IMR-90 (cell line): ENCODE measurements around the gene SCAF1. TPM values are rescaled to one million over a fixed set of nuclear protein-coding genes. Genes with fewer than 3 reads are reported as not detected.
A peak's percentile ranks its signal among the peaks of the same experiment; 100 is the strongest.

ENCODE experiments used
- ATAC-seq: fragments of 200-7000 bp; cut with Tn5 transposase; 2 replicates; pipeline ENCODE4 v1.9.1; 2020; ENCODE audit warnings: low read depth, mild to moderate bottlenecking, moderate library complexity
- BruUV-seq: library from RNA; stranded (reverse); fragments of 400-500 nt; replicated peaks from 2 replicates; lab custom pipeline; 2021; lab: Mats Ljungman, UMichigan
- CTCF ChIA-PET: fragments of 300-600 bp; formaldehyde crosslinking; extraction: SDS; loops from one replicate; lab custom pipeline; 2021; ENCODE audit warnings: antibody characterized with exemption; lab: Yijun Ruan, JAX
- POLR2A ChIA-PET: fragments of 300-600 bp; sonication (Branson Sonifier 250); formaldehyde crosslinking; loops from one replicate; lab custom pipeline; 2022; ENCODE audit warnings: antibody characterized with exemption; ENCODE audit not compliant: unreplicated experiment; lab: Charles Lee
- DNase-seq: peaks from one replicate; pipeline ENCODE4 v3.0.0; 2013
- H2AFZ ChIP-seq: replicated peaks from 2 replicates; pipeline ENCODE3; 2013; ENCODE audit warnings: low read length, mild to moderate bottlenecking; ENCODE audit not compliant: poor library complexity
- H2AK5ac ChIP-seq: 2 replicates; pipeline ENCODE4 v1.6.1; 2013; ENCODE audit warnings: low read depth, low read length, inconsistent platforms
- H2AK9ac ChIP-seq: replicated peaks from 2 replicates; pipeline ENCODE3; 2013; ENCODE audit warnings: mild to moderate bottlenecking, low read depth, low read length, moderate library complexity; ENCODE audit not compliant: poor library complexity
- H2BK120ac ChIP-seq: 2 replicates; pipeline ENCODE4 v1.6.1; 2013; ENCODE audit warnings: low read depth, low read length, inconsistent platforms
- H2BK15ac ChIP-seq: 3 replicates; pipeline ENCODE4 v1.6.1; 2013; ENCODE audit warnings: low read depth, low read length, inconsistent platforms
- H2BK20ac ChIP-seq: 2 replicates; pipeline ENCODE4 v1.6.1; 2013; ENCODE audit warnings: low read depth, mild to moderate bottlenecking, inconsistent platforms, low read length, moderate library complexity
- H2BK5ac ChIP-seq: 2 replicates; pipeline ENCODE4 v1.6.1; 2013; ENCODE audit warnings: mild to moderate bottlenecking, low read depth, low read length, inconsistent platforms; ENCODE audit not compliant: poor library complexity, severe bottlenecking
- H3K14ac ChIP-seq: replicated peaks from 2 replicates; pipeline ENCODE4 v1.6.1; 2013; ENCODE audit warnings: low read depth, low read length, inconsistent platforms
- H3K18ac ChIP-seq: 2 replicates; pipeline ENCODE4 v1.6.1; 2013; ENCODE audit warnings: low read depth, low read length, control low read depth
- H3K23ac ChIP-seq: 2 replicates; pipeline ENCODE4 v1.6.1; 2013; ENCODE audit warnings: low read depth, low read length, inconsistent platforms
- H3K27ac ChIP-seq: 2 replicates; pipeline ENCODE4 v1.5.1; 2013; ENCODE audit warnings: mild to moderate bottlenecking, control low read depth, low read length; ENCODE audit not compliant: insufficient read depth
- H3K27me3 ChIP-seq: 2 replicates; pipeline ENCODE4 v1.6.1; 2013; ENCODE audit warnings: low read length; ENCODE audit not compliant: control insufficient read depth, insufficient read depth
- H3K36me3 ChIP-seq: 2 replicates; pipeline ENCODE4 v1.6.1; 2013; ENCODE audit warnings: low read length, mixed read lengths; ENCODE audit not compliant: control insufficient read depth, insufficient read depth
- H3K4ac ChIP-seq: 2 replicates; pipeline ENCODE4 v1.6.1; 2013; ENCODE audit warnings: low read depth, low read length, inconsistent platforms
- H3K4me1 ChIP-seq: 2 replicates; pipeline ENCODE4 v1.6.1; 2013; ENCODE audit warnings: low read length, mixed read lengths; ENCODE audit not compliant: control insufficient read depth, insufficient read depth
- H3K4me2 ChIP-seq: 2 replicates; pipeline ENCODE4 v1.6.1; 2013; ENCODE audit warnings: low read depth, mild to moderate bottlenecking, control low read depth, low read length, moderate library complexity
- H3K4me3 ChIP-seq: 2 replicates; pipeline ENCODE4 v1.5.1; 2013; ENCODE audit warnings: low read depth, mild to moderate bottlenecking, control low read depth, low read length, moderate library complexity; ENCODE audit not compliant: insufficient read depth
- H3K56ac ChIP-seq: 2 replicates; pipeline ENCODE4 v1.6.1; 2013; ENCODE audit warnings: low read length, inconsistent platforms; ENCODE audit not compliant: insufficient read depth; ENCODE audit errors: extremely low read depth
- H3K79me1 ChIP-seq, 2 experiments: 2 replicates each; pipeline ENCODE4 v1.6.1; 2013; ENCODE audit warnings: low read length in 2 of 2, inconsistent platforms in 1 of 2, low read depth in 1 of 2
- H3K9ac ChIP-seq: 2 replicates; pipeline ENCODE4 v1.6.1; 2013; ENCODE audit warnings: low read depth, low read length, control low read depth
- H3K9me1 ChIP-seq: 2 replicates; pipeline ENCODE4 v1.6.1; 2013; ENCODE audit warnings: low read length, inconsistent platforms; ENCODE audit not compliant: insufficient read depth
- H3K9me3 ChIP-seq: 2 replicates; pipeline ENCODE4 v1.6.1; 2013; ENCODE audit warnings: low read length; ENCODE audit not compliant: control insufficient read depth, insufficient read depth
- H4K20me1 ChIP-seq: 2 replicates; pipeline ENCODE4 v1.6.1; 2013; ENCODE audit warnings: low read length, inconsistent platforms; ENCODE audit not compliant: insufficient read depth
- H4K5ac ChIP-seq: 2 replicates; pipeline ENCODE4 v1.6.1; 2013; ENCODE audit warnings: mild to moderate bottlenecking, low read depth, low read length, control low read depth
- H4K8ac ChIP-seq, 2 experiments: 2 replicates each; pipeline ENCODE4 v1.6.1; 2013; ENCODE audit warnings: low read depth in 2 of 2, low read length in 2 of 2, control low read depth in 1 of 2, inconsistent platforms in 1 of 2
- H4K91ac ChIP-seq: 2 replicates; pipeline ENCODE4 v1.6.1; 2013; ENCODE audit warnings: low read depth, low read length, inconsistent platforms; ENCODE audit not compliant: insufficient read depth
- BHLHE40 ChIP-seq: fragments of 150-350 bp; IDR thresholded peaks from 2 replicates; pipeline ENCODE4 v1.6.1; 2016; ENCODE audit warnings: mild to moderate bottlenecking, low read depth, low read length
- CEBPB ChIP-seq: IDR thresholded peaks from 2 replicates; pipeline ENCODE4 v1.6.1; 2012; ENCODE audit warnings: low read depth, low read length, improper control_type of control experiment
- CHD1 ChIP-seq: IDR thresholded peaks from 2 replicates; pipeline ENCODE4 v1.6.1; 2012; ENCODE audit warnings: low read depth, low read length, improper control_type of control experiment
- CTCF ChIP-seq: conservative IDR thresholded peaks from 2 replicates; pipeline ENCODE4 v1.5.1; 2012; ENCODE audit warnings: mild to moderate bottlenecking, low read depth, low read length, improper control_type of control experiment
- ELK1 ChIP-seq: fragments of 150-350 bp; IDR thresholded peaks from 2 replicates; pipeline ENCODE4 v1.6.1; 2016; ENCODE audit warnings: low read depth, mild to moderate bottlenecking, low read length, moderate library complexity, borderline replicate concordance
- FOS ChIP-seq: fragments of 150-350 bp; IDR thresholded peaks from 2 replicates; pipeline ENCODE4 v1.6.1; 2016; ENCODE audit warnings: low read depth, low read length
- MAFK ChIP-seq: IDR thresholded peaks from 2 replicates; pipeline ENCODE4 v1.6.1; 2012; ENCODE audit warnings: low read depth, low read length, improper control_type of control experiment
- MAZ ChIP-seq: IDR thresholded peaks from 2 replicates; pipeline ENCODE4 v1.6.1; 2012; ENCODE audit warnings: low read depth, mild to moderate bottlenecking, low read length, improper control_type of control experiment, moderate library complexity, borderline replicate concordance
- MXI1 ChIP-seq: IDR thresholded peaks from 2 replicates; pipeline ENCODE4 v1.6.1; 2012; ENCODE audit warnings: low read depth, mild to moderate bottlenecking, low read length, moderate library complexity, borderline replicate concordance
- NFE2L2 ChIP-seq: fragments of 150-350 bp; IDR thresholded peaks from 2 replicates; pipeline ENCODE4 v1.6.1; 2016; ENCODE audit warnings: low read depth, mild to moderate bottlenecking, low read length
- POLR2A ChIP-seq: IDR thresholded peaks from 2 replicates; pipeline ENCODE4 v1.6.1; 2012; ENCODE audit warnings: mild to moderate bottlenecking, low read depth, low read length
- RAD21 ChIP-seq: IDR thresholded peaks from 2 replicates; pipeline ENCODE4 v1.6.1; 2012; ENCODE audit warnings: low read length, improper control_type of control experiment
- RCOR1 ChIP-seq: IDR thresholded peaks from 2 replicates; pipeline ENCODE4 v1.6.1; 2012; ENCODE audit warnings: mild to moderate bottlenecking, low read length, improper control_type of control experiment; ENCODE audit not compliant: insufficient replicate concordance
- RFX5 ChIP-seq: IDR thresholded peaks from 2 replicates; pipeline ENCODE4 v1.8.0; 2012; ENCODE audit warnings: low read depth, mild to moderate bottlenecking, low read length, moderate library complexity
- SMC3 ChIP-seq: fragments of 150-350 bp; IDR thresholded peaks from 2 replicates; pipeline ENCODE4 v1.6.1; 2016; ENCODE audit warnings: low read depth, mild to moderate bottlenecking, antibody characterized with exemption, low read length, moderate library complexity
- USF2 ChIP-seq: fragments of 150-350 bp; IDR thresholded peaks from 2 replicates; pipeline ENCODE4 v1.6.1; 2017; ENCODE audit warnings: mild to moderate bottlenecking, antibody characterized with exemption, low read length, low read depth
- WGBS, 2 experiments: methylation state at CpG; one replicate each; pipeline versions ENCODE4 v1.1.5 to v1.1.7; 2013; ENCODE audit warnings: missing lambda C conversion rate in 2 of 2; ENCODE audit not compliant: insufficient read length in 1 of 2; ENCODE audit errors: extremely low coverage in 2 of 2; 5-methylcytosine and 5-hydroxymethylcytosine counted together
- dilution Hi-C: fragments of 300-500 bp; cut with HindIII; formaldehyde crosslinking; loops from one replicate; pipeline ENCODE4 v1.14.3; 2018; ENCODE audit warnings: low sequenced_read_pairs; ENCODE audit not compliant: unreplicated experiment
- in situ Hi-C: fragments of 300-500 bp; cut with MboI; formaldehyde crosslinking; loops from 3 replicates; pipeline ENCODE4 v1.14.3; 2019; ENCODE audit warnings: low sequenced_read_pairs, inconsistent platforms, mixed read lengths
- intact Hi-C: fragments of 100-400 bp; cut with micrococcal nuclease; formaldehyde crosslinking; loops from 2 replicates; pipeline ENCODE4 v1.10.0; 2022
- polyA plus RNA-seq, 3 experiments: library from polyadenylated mRNA; depleted of rRNA; stranded (reverse); fragments of >200 nt; gene quantifications; 2 replicates each; pipeline ENCODE4 v1.2.3, GENCODE V29; 2012; ENCODE audit warnings: low replicate concordance in 1 of 3
- total RNA-seq: library from RNA; depleted of rRNA; stranded (reverse); fragments of >200 nt; gene quantifications from 2 replicates; pipeline ENCODE4 v1.2.3, GENCODE V29; 2012

Gene SCAF1
- total and polyA plus RNA-seq, 2 of the 4 experiments (the other 2 are of a cell fraction) = 2.2 to 14.8 TPM

- H3K9me3 ChIP-seq = no peaks in the 10 kb centered on the region
- CTCF ChIA-PET = interaction anchor here (0.6 kb wide), 1 partner anchor 1566 kb away, joined by 3 read pairs; no protein-coding TSS in a partner anchor
- DNase-seq = no peak
- BruUV-seq = no TSS peak
- intact Hi-C loops = no loop called here
- ATAC-seq = no peak
- TF ChIP-seq NFE2L2 = no peak
- TF ChIP-seq CTCF = no peak
- TF ChIP-seq CHD1 = no peak
- TF ChIP-seq MAFK = no peak
- no peak for TF ChIP-seq RFX5
- TF ChIP-seq ELK1 = no peak
- TF ChIP-seq FOS = no peak
- TF ChIP-seq BHLHE40 = no peak
- no peak for TF ChIP-seq CEBPB
- no peak for TF ChIP-seq SMC3
- TF ChIP-seq RAD21 = no peak
- no peak for TF ChIP-seq POLR2A
- TF ChIP-seq MAZ = no peak
- TF ChIP-seq MXI1 = no peak
- no peak for TF ChIP-seq USF2
- TF ChIP-seq RCOR1 = no peak
- H2AFZ ChIP-seq = no peak overlapping the region
- no peak overlapping the region for H3K9ac ChIP-seq
- H2AK5ac ChIP-seq = no peak overlapping the region
- no peaks in the 10 kb centered on the region for H3K27me3 ChIP-seq
- POLR2A ChIA-PET = no interaction called here
- no peak overlapping the region for H4K91ac ChIP-seq
- H3K4me3 ChIP-seq = no peak overlapping the region
- WGBS, 2 experiments = 92% methylated on average over 12 of the region's 17 CpGs; no CpG with 5 or more reads in 1 of the 2 experiments
- H3K4me2 ChIP-seq = no peak overlapping the region
- H2BK15ac ChIP-seq = no peak overlapping the region
- H3K9me1 ChIP-seq = no peaks in the 10 kb centered on the region
- no peak overlapping the region for H2BK120ac ChIP-seq
- H2BK20ac ChIP-seq = no peak overlapping the region
- H3K23ac ChIP-seq = no peak overlapping the region
- H3K4me1 ChIP-seq = no peaks in the 10 kb centered on the region
- H4K8ac ChIP-seq = no peak overlapping the region
- H2BK5ac ChIP-seq = no peak overlapping the region
- peaks cover 12 to 48% of the 10 kb centered on the region in 2 experiments; a peak in 2 of 4 replicates for H3K79me1 ChIP-seq
- dilution Hi-C loops = no loop called here
- H3K27ac ChIP-seq = no peak overlapping the region
- H3K56ac ChIP-seq = no peak overlapping the region
- H4K20me1 ChIP-seq = peaks cover 33% of the 10 kb centered on the region
- H3K4ac ChIP-seq = no peak overlapping the region
- no peak overlapping the region for H3K14ac ChIP-seq
- H4K5ac ChIP-seq = no peak overlapping the region
- peak overlapping the region; percentile 45 for H2AK9ac ChIP-seq
- H3K36me3 ChIP-seq = peaks cover 82% of the 10 kb centered on the region
- no peak overlapping the region for H3K18ac ChIP-seq
- in situ Hi-C loops = no loop called here
These were observed 14.6 kb downstream of the SCAF1 start for GRCh38 chr19:49656456-49657109.
